ENCODE results near the gene CTTNBP2NL. TPM values are rescaled to one million over a fixed set of nuclear protein-coding genes. Genes with fewer than 3 reads are reported as not detected.
"Not testable (repeated sequence)": the region's sequence is repeated elsewhere in the genome, so short reads cannot be mapped to it uniquely, and the experiment has no call there.

Gene CTTNBP2NL
- total and polyA plus RNA-seq, 2 donors = 4.2 to 4.8 TPM

GRCh38 chr1:112383759-112384370, 12.1 kb upstream of the CTTNBP2NL start:
- no peaks in the 10 kb centered on the region for H3K36me3 ChIP-seq (ENCODE audit: control insufficient read depth in 2 of 2, insufficient read depth in 2 of 2, low read length in 1 of 2)
- H3K4me1 ChIP-seq (ENCODE audit: control insufficient read depth in 2 of 2, insufficient read depth in 2 of 2, low read length in 2 of 2) = no peaks in the 10 kb centered on the region
- no peak overlapping the region for H3K4me3 ChIP-seq (ENCODE audit: low read length in 2 of 2)
- no peak for DNase-seq (ENCODE audit: low read depth in 6 of 9, low spot score in 9 of 9)
- peaks cover 0 to 2% of the 10 kb centered on the region in 2 donors for H3K27me3 ChIP-seq (ENCODE audit: control insufficient read depth in 2 of 2, insufficient read depth in 1 of 2, low read length in 1 of 2)
- no peaks in the 10 kb centered on the region for H3K9me3 ChIP-seq (ENCODE audit: control insufficient read depth in 2 of 2, insufficient read depth in 1 of 2, low read length in 1 of 2)
- 80% methylated on average over 1 of the region's 1 CpG for WGBS
- no peak overlapping the region for H3K27ac ChIP-seq (ENCODE audit: low read depth in 1 of 2, low read length in 1 of 2)

- Histone ChIP-seq H3K27me3 (ENCODE audit: control insufficient read depth in 2 of 2, insufficient read depth in 1 of 2, low read length in 1 of 2) (peaks cover 0 to 4% of the 10 kb centered on the region in 2 donors), H3K9me3 (ENCODE audit: control insufficient read depth in 2 of 2, insufficient read depth in 1 of 2, low read length in 1 of 2) (no peaks in the 10 kb centered on the region), H3K4me3 (ENCODE audit: low read length in 2 of 2) (no peak overlapping the region), H3K27ac (ENCODE audit: low read depth in 1 of 2, low read length in 1 of 2) (no peak overlapping the region), H3K4me1 (ENCODE audit: control insufficient read depth in 2 of 2, insufficient read depth in 2 of 2, low read length in 2 of 2) (peaks cover 0 to 3% of the 10 kb centered on the region in 2 donors), H3K36me3 (ENCODE audit: control insufficient read depth in 2 of 2, insufficient read depth in 2 of 2, low read length in 1 of 2) (no peaks in the 10 kb centered on the region)
- WGBS = 94% methylated on average over 14 of the region's 14 CpGs
- DNase-seq (ENCODE audit: low read depth in 6 of 9, low spot score in 9 of 9) = no peak
Observed at GRCh38 chr1:112386024-112386723, 9.8 kb upstream of the CTTNBP2NL start.

- 83% methylated on average over 2 of the region's 2 CpGs for WGBS
Observed at GRCh38 chr1:112386731-112387346, 9.2 kb upstream of the CTTNBP2NL start.

GRCh38 chr1:112387807-112388206, 8.2 kb upstream of the CTTNBP2NL start:
- H3K9me3 ChIP-seq (ENCODE audit: control insufficient read depth in 2 of 2, insufficient read depth in 1 of 2, low read length in 1 of 2) = no peaks in the 10 kb centered on the region
- H3K27me3 ChIP-seq (ENCODE audit: control insufficient read depth in 2 of 2, insufficient read depth in 1 of 2, low read length in 1 of 2) = peaks cover 0 to 4% of the 10 kb centered on the region in 2 donors
- no peak overlapping the region for H3K27ac ChIP-seq (ENCODE audit: low read depth in 1 of 2, low read length in 1 of 2)
- H3K4me1 ChIP-seq (ENCODE audit: control insufficient read depth in 2 of 2, insufficient read depth in 2 of 2, low read length in 2 of 2) = peaks cover 0 to 5% of the 10 kb centered on the region in 2 donors
- 81% methylated on average over 3 of the region's 3 CpGs for WGBS
- no peak overlapping the region for H3K4me3 ChIP-seq (ENCODE audit: low read length in 2 of 2)
- DNase-seq (ENCODE audit: low read depth in 6 of 9, low spot score in 9 of 9) = no peak
- H3K36me3 ChIP-seq (ENCODE audit: control insufficient read depth in 2 of 2, insufficient read depth in 2 of 2, low read length in 1 of 2) = no peaks in the 10 kb centered on the region

More at GRCh38 chr1:112386731-112387346, 9.2 kb upstream of the CTTNBP2NL start:
- no peak overlapping the region for H3K27ac ChIP-seq (ENCODE audit: low read depth in 1 of 2, low read length in 1 of 2)
- no peaks in the 10 kb centered on the region for H3K36me3 ChIP-seq (ENCODE audit: control insufficient read depth in 2 of 2, insufficient read depth in 2 of 2, low read length in 1 of 2)
- no peak for DNase-seq (ENCODE audit: low read depth in 6 of 9, low spot score in 9 of 9)
- H3K4me1 ChIP-seq (ENCODE audit: control insufficient read depth in 2 of 2, insufficient read depth in 2 of 2, low read length in 2 of 2) = peaks cover 0 to 5% of the 10 kb centered on the region in 2 donors
- no peaks in the 10 kb centered on the region for H3K9me3 ChIP-seq (ENCODE audit: control insufficient read depth in 2 of 2, insufficient read depth in 1 of 2, low read length in 1 of 2)
- H3K27me3 ChIP-seq (ENCODE audit: control insufficient read depth in 2 of 2, insufficient read depth in 1 of 2, low read length in 1 of 2) = peaks cover 0 to 4% of the 10 kb centered on the region in 2 donors
- no peak overlapping the region for H3K4me3 ChIP-seq (ENCODE audit: low read length in 2 of 2)

GRCh38 chr1:112388436-112388835, 7.6 kb upstream of the CTTNBP2NL start:
- Histone ChIP-seq H3K9me3 (ENCODE audit: control insufficient read depth in 2 of 2, insufficient read depth in 1 of 2, low read length in 1 of 2) (no peaks in the 10 kb centered on the region), H3K36me3 (ENCODE audit: control insufficient read depth in 2 of 2, insufficient read depth in 2 of 2, low read length in 1 of 2) (no peaks in the 10 kb centered on the region), H3K4me1 (ENCODE audit: control insufficient read depth in 2 of 2, insufficient read depth in 2 of 2, low read length in 2 of 2) (peaks cover 0 to 5% of the 10 kb centered on the region in 2 donors), H3K27ac (ENCODE audit: low read depth in 1 of 2, low read length in 1 of 2) (no peak overlapping the region), H3K4me3 (ENCODE audit: low read length in 2 of 2) (no peak overlapping the region), H3K27me3 (ENCODE audit: control insufficient read depth in 2 of 2, insufficient read depth in 1 of 2, low read length in 1 of 2) (peaks cover 0 to 4% of the 10 kb centered on the region in 2 donors)
- DNase-seq (ENCODE audit: low read depth in 6 of 9, low spot score in 9 of 9) = no peak
- WGBS = 76% methylated on average over 3 of the region's 3 CpGs

GRCh38 chr1:112389689-112390088, 6.3 kb upstream of the CTTNBP2NL start:
- H3K27ac ChIP-seq (ENCODE audit: low read depth in 1 of 2, low read length in 1 of 2) = no peak overlapping the region
- WGBS = 83% methylated on average over 6 of the region's 6 CpGs

GRCh38 chr1:112390335-112390734, 5.7 kb upstream of the CTTNBP2NL start:
- 82% methylated on average over 15 of the region's 15 CpGs for WGBS
- H3K27me3 ChIP-seq (ENCODE audit: control insufficient read depth in 2 of 2, insufficient read depth in 1 of 2, low read length in 1 of 2) = peaks cover 0 to 17% of the 10 kb centered on the region in 2 donors
- H3K4me3 ChIP-seq (ENCODE audit: low read length in 2 of 2); H3K36me3 ChIP-seq (ENCODE audit: control insufficient read depth in 2 of 2, insufficient read depth in 2 of 2, low read length in 1 of 2); DNase-seq (ENCODE audit: low read depth in 6 of 9, low spot score in 9 of 9); H3K27ac ChIP-seq (ENCODE audit: low read depth in 1 of 2, low read length in 1 of 2); H3K9me3 ChIP-seq (ENCODE audit: control insufficient read depth in 2 of 2, insufficient read depth in 1 of 2, low read length in 1 of 2); H3K4me1 ChIP-seq (ENCODE audit: control insufficient read depth in 2 of 2, insufficient read depth in 2 of 2, low read length in 2 of 2): not testable (repeated sequence)

More at GRCh38 chr1:112389689-112390088, 6.3 kb upstream of the CTTNBP2NL start:
- Histone ChIP-seq H3K9me3 (ENCODE audit: control insufficient read depth in 2 of 2, insufficient read depth in 1 of 2, low read length in 1 of 2) (no peaks in the 10 kb centered on the region), H3K36me3 (ENCODE audit: control insufficient read depth in 2 of 2, insufficient read depth in 2 of 2, low read length in 1 of 2) (no peaks in the 10 kb centered on the region), H3K4me1 (ENCODE audit: control insufficient read depth in 2 of 2, insufficient read depth in 2 of 2, low read length in 2 of 2) (peaks cover 0 to 5% of the 10 kb centered on the region in 2 donors), H3K4me3 (ENCODE audit: low read length in 2 of 2) (no peak overlapping the region), H3K27me3 (ENCODE audit: control insufficient read depth in 2 of 2, insufficient read depth in 1 of 2, low read length in 1 of 2) (peaks cover 0 to 11% of the 10 kb centered on the region in 2 donors)
- DNase-seq (ENCODE audit: low read depth in 6 of 9, low spot score in 9 of 9) = no peak

- peak; percentile 56 to 91 (median 78) for DNase-seq (ENCODE audit: low read depth in 6 of 9, low spot score in 9 of 9)
- WGBS = 11% methylated on average over 15 of the region's 15 CpGs
- H3K4me3 ChIP-seq (ENCODE audit: low read length in 2 of 2) = peak overlapping the region; percentile 18 to 27
Observed at GRCh38 chr1:112390775-112391602, 5.0 kb upstream of the CTTNBP2NL start.

More at GRCh38 chr1:112390775-112391602, 5.0 kb upstream of the CTTNBP2NL start:
- peaks cover 5 to 10% of the 10 kb centered on the region in 2 donors for H3K4me1 ChIP-seq (ENCODE audit: control insufficient read depth in 2 of 2, insufficient read depth in 2 of 2, low read length in 2 of 2)
- H3K27me3 ChIP-seq (ENCODE audit: control insufficient read depth in 2 of 2, insufficient read depth in 1 of 2, low read length in 1 of 2) = peaks cover 0 to 18% of the 10 kb centered on the region in 2 donors
- H3K9me3 ChIP-seq (ENCODE audit: control insufficient read depth in 2 of 2, insufficient read depth in 1 of 2, low read length in 1 of 2) = no peaks in the 10 kb centered on the region
- no peaks in the 10 kb centered on the region for H3K36me3 ChIP-seq (ENCODE audit: control insufficient read depth in 2 of 2, insufficient read depth in 2 of 2, low read length in 1 of 2)
- H3K27ac ChIP-seq (ENCODE audit: low read depth in 1 of 2, low read length in 1 of 2) = no peak overlapping the region

All from thymus (tissue), 11 donors.